B cell (primary cell): ENCODE measurements around the gene BCAS4. TPM values are rescaled to one million over a fixed set of nuclear protein-coding genes. Genes with fewer than 3 reads are reported as not detected.

Experiments
- ATAC-seq: fragments of 200-7000 bp; cut with Tn5 transposase; one replicate; pipeline ENCODE4 v1.10.0; 2021; ENCODE audit warnings: low read depth, mild to moderate bottlenecking, moderate number of reproducible peaks, moderate library complexity
- CTCF ChIA-PET: fragments of 350-600 bp; sonication (Branson Sonifier 250); formaldehyde crosslinking; loops from one replicate; lab custom pipeline; 2021; ENCODE audit warnings: antibody characterized with exemption, inconsistent platforms; lab: Charles Lee
- POLR2A ChIA-PET: fragments of 350-600 bp; sonication (Branson Sonifier 250); formaldehyde crosslinking; loops from one replicate; lab custom pipeline; 2021; ENCODE audit warnings: antibody characterized with exemption; lab: Charles Lee
- DNase-seq: peaks from one replicate; pipeline ENCODE4 v3.0.0; 2013
- H2AFZ ChIP-seq: 2 replicates; pipeline ENCODE4 v1.6.1; 2012; ENCODE audit warnings: mild to moderate bottlenecking, low read depth, low read length; ENCODE audit not compliant: insufficient read depth, poor library complexity, severe bottlenecking
- H3K27ac ChIP-seq, 2 donors: 1 replicate in 1 of 2; 2 replicates in 1 of 2; pipeline ENCODE4 v1.5.1; 2012 to 2013; ENCODE audit warnings: low read length in 2 of 2, mild to moderate bottlenecking in 2 of 2, moderate library complexity in 1 of 2
- H3K27me3 ChIP-seq, 4 experiments: fragments of 200-600 bp in 1 of 4; sonication (generic) in 1 of 4; replicated peaks in 1 of 4; 1 replicate in 2 of 4; 2 replicates in 2 of 4; pipeline versions ENCODE4 v1.6.1 to v1.7.0; 2013 to 2016; ENCODE audit warnings: low read length in 3 of 4, mild to moderate bottlenecking in 2 of 4, mixed read lengths in 1 of 4, moderate library complexity in 1 of 4; ENCODE audit not compliant: insufficient read depth in 4 of 4, control insufficient read depth in 3 of 4; ENCODE audit errors: control extremely low read depth in 1 of 4
- H3K36me3 ChIP-seq, 2 experiments: replicated peaks in 1 of 2; 1 replicate in 1 of 2; 2 replicates in 1 of 2; pipeline versions ENCODE4 v1.6.1 to v1.7.1; 2013; ENCODE audit warnings: low read length in 1 of 2; ENCODE audit not compliant: insufficient read depth in 2 of 2, control insufficient read depth in 1 of 2; ENCODE audit errors: control extremely low read depth in 1 of 2, extremely low read depth in 1 of 2
- H3K4me1 ChIP-seq, 2 donors: fragments of 200-600 bp in 1 of 2; sonication (generic) in 1 of 2; 1 replicate in 1 of 2; 2 replicates in 1 of 2; pipeline versions ENCODE4 v1.5.1 to v1.6.1; 2013 to 2017; ENCODE audit warnings: low read length in 2 of 2; ENCODE audit not compliant: control insufficient read depth in 2 of 2, insufficient read depth in 2 of 2
- H3K4me2 ChIP-seq: replicated peaks from 2 replicates; pipeline ENCODE3; 2012; ENCODE audit warnings: mild to moderate bottlenecking, low read depth, low read length; ENCODE audit not compliant: poor library complexity, severe bottlenecking
- H3K4me3 ChIP-seq, 5 experiments: fragments of 200-600 bp in 1 of 5; sonication (generic) in 1 of 5; 1 replicate in 3 of 5; 2 replicates in 2 of 5; pipeline versions ENCODE4 v1.5.1 to v1.7.0; 2011 to 2016; ENCODE audit warnings: low read length in 4 of 5, mild to moderate bottlenecking in 4 of 5, low read depth in 2 of 5, control low read depth in 1 of 5, moderate library complexity in 1 of 5; ENCODE audit not compliant: insufficient read depth in 1 of 5; ENCODE audit errors: control extremely low read depth in 1 of 5, extremely low read depth in 1 of 5
- H3K79me2 ChIP-seq: fragments of 200-600 bp; sonication (generic); one replicate; pipeline ENCODE4 v1.6.0; 2016; ENCODE audit warnings: low read length; ENCODE audit not compliant: control insufficient read depth, insufficient read depth
- H3K9ac ChIP-seq: fragments of 200-600 bp; sonication (generic); 2 replicates; pipeline ENCODE4 v1.6.1; 2017; ENCODE audit warnings: mild to moderate bottlenecking, low read length, moderate library complexity
- H3K9me3 ChIP-seq, 3 donors: one replicate each; pipeline versions ENCODE4 v1.6.1 to v1.7.1; 2013; ENCODE audit warnings: low read length in 2 of 3; ENCODE audit not compliant: control insufficient read depth in 2 of 3, insufficient read depth in 1 of 3; ENCODE audit errors: control extremely low read depth in 1 of 3
- H4K20me1 ChIP-seq: 2 replicates; pipeline ENCODE4 v1.6.0; 2012; ENCODE audit warnings: mild to moderate bottlenecking, low read length; ENCODE audit not compliant: insufficient read depth, control insufficient read depth, poor library complexity, severe bottlenecking
- H3K27ac Mint-ChIP-seq: one replicate; pipeline ENCODE4 v1.8.0; 2021; ENCODE audit warnings: mixed read lengths
- H3K27me3 Mint-ChIP-seq: one replicate; pipeline ENCODE4 v1.8.0; 2021; ENCODE audit warnings: mixed read lengths
- H3K4me1 Mint-ChIP-seq: one replicate; pipeline ENCODE4 v1.8.0; 2021; ENCODE audit warnings: mixed read lengths
- H3K4me3 Mint-ChIP-seq: one replicate; pipeline ENCODE4 v1.8.0; 2021; ENCODE audit warnings: mixed read lengths
- H3K9me3 Mint-ChIP-seq: one replicate; pipeline ENCODE4 v1.8.0; 2022; ENCODE audit warnings: mixed read lengths; ENCODE audit not compliant: insufficient read depth
- CTCF ChIP-seq: fragments of 200-600 bp; IDR thresholded peaks from one replicate; pipeline ENCODE4 v1.8.0; 2022; ENCODE audit warnings: antibody characterized with exemption, mild to moderate bottlenecking
- EZH2 ChIP-seq: IDR thresholded peaks from 2 replicates; pipeline ENCODE4 v1.6.1; 2012; ENCODE audit warnings: borderline replicate concordance, low read depth, mild to moderate bottlenecking, moderate library complexity, low read length; ENCODE audit not compliant: insufficient read depth, poor library complexity, severe bottlenecking
- WGBS: methylation state at CpG from one replicate; pipeline ENCODE4 v1.1.5; 2013; ENCODE audit warnings: missing lambda C conversion rate; ENCODE audit not compliant: insufficient coverage; 5-methylcytosine and 5-hydroxymethylcytosine counted together
- intact Hi-C: fragments of 100-400 bp; cut with micrococcal nuclease; formaldehyde crosslinking; loops from one replicate; pipeline ENCODE4 v1.10.0; 2022
- polyA plus RNA-seq: library from polyadenylated mRNA; depleted of rRNA; stranded (reverse); fragments of >200 nt; gene quantifications from 2 replicates; pipeline ENCODE4 v1.2.3, GENCODE V29; 2012
- total RNA-seq, 2 donors: library from RNA; stranded (reverse); fragments of 120-200 nt in 1 of 2; gene quantifications; 1 replicate in 1 of 2; 2 replicates in 1 of 2; pipeline versions ENCODE4 v1.2.3 to v1.2.4, GENCODE V29; 2013 to 2022

Gene BCAS4
- total and polyA plus RNA-seq, 2 donors (not counting 1 experiment from before 2014, with no cell fraction given) = 44.8 to 88.2 TPM

DNA sequence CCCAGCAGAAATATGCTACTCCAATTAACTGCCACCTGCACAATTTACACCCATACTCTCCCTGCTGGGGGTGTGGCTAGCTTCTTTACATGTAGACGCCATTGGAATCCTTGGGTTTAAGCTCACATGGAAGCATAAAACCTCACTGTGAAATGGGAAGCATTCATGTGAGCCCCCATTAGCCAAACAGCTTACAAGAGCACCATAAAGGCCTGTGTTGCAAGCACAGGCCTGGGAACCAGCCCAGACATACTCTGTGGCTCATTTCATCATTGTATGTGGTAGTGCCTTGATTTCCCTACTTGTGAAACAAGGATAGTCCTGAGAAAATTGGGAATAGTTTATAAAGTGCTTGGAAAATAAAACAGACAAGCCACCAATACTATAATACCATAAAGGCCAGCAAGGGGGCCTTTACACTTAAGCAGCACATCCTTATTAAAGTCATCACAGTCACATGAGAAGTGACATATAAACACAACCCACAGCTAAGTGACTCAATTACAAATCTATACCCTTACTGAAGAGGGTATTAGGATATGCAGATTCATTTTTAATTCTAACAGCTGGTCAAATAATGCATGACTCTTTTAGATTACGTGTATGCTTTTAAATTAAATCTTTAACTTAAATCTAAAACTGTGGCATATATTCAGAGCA lies 129.5 kb downstream of the BCAS4 start:
- Histone ChIP-seq H3K4me3 (no peak overlapping the region), H3K4me1 (peaks cover 41 to 43% of the 10 kb centered on the region in 2 donors), H3K9me3 (no peaks in the 10 kb centered on the region), H3K9ac (no peak overlapping the region), H2AFZ (no peak overlapping the region), H3K4me2 (peak overlapping the region; percentile 17), H3K36me3 (peaks cover 0 to 56% of the 10 kb centered on the region in 2 experiments), H3K27me3 (no peaks in the 10 kb centered on the region), H3K27ac (no peak overlapping the region), H4K20me1 (peaks cover 51% of the 10 kb centered on the region), H3K79me2 (peaks cover 100% of the 10 kb centered on the region)
- ATAC-seq (no peak), DNase-seq (no peak)
- no peaks in the 10 kb centered on the region for H3K9me3 Mint-ChIP-seq
- CTCF ChIA-PET = interaction anchor here (1.6 to 16.7 kb wide), 2 partner anchors 103 to 129 kb away, joined by 5 to 390 read pairs; partner anchors contain the start of gene BCAS4
- H3K4me1 Mint-ChIP-seq = peaks cover 77% of the 10 kb centered on the region
- no peak overlapping the region for H3K4me3 Mint-ChIP-seq
- 50% methylated on average over 1 of the region's 2 CpGs for whole genome bisulfite sequencing
- POLR2A ChIA-PET = interaction anchor here (0.8 kb wide), 1 partner anchor 16 kb away, joined by 3 read pairs; no protein-coding TSS in a partner anchor
- no peaks in the 10 kb centered on the region for H3K27me3 Mint-ChIP-seq
- intact Hi-C loops = loop anchor here (2.0 kb wide), 1 partner anchor 16 kb away; no protein-coding TSS in a partner anchor
- TF ChIP-seq CTCF (no peak), EZH2 (no peak)
- peak overlapping the region; percentile 26 for H3K27ac Mint-ChIP-seq

- Histone ChIP-seq H3K4me3 (no peak overlapping the region), H3K27ac (no peak overlapping the region), H3K36me3 (peaks cover 0 to 53% of the 10 kb centered on the region in 2 experiments), H3K79me2 (peaks cover 89% of the 10 kb centered on the region), H3K27me3 (no peaks in the 10 kb centered on the region), H3K4me2 (no peak overlapping the region), H4K20me1 (peaks cover 47% of the 10 kb centered on the region), H3K4me1 (peaks cover 41 to 43% of the 10 kb centered on the region in 2 donors), H3K9ac (no peak overlapping the region), H3K9me3 (no peaks in the 10 kb centered on the region), H2AFZ (no peak overlapping the region)
- Mint-ChIP-seq H3K9me3 (no peaks in the 10 kb centered on the region), H3K27ac (no peak overlapping the region), H3K4me1 (peaks cover 69% of the 10 kb centered on the region), H3K27me3 (no peaks in the 10 kb centered on the region), H3K4me3 (no peak overlapping the region)
- no CpG with 5 or more reads among the region's 1 CpG for WGBS
- ATAC-seq (no peak), DNase-seq (no peak)
- ChIA-PET POLR2A (interaction anchor here (1.2 kb wide), 1 partner anchor 11 kb away, joined by 3 read pairs; no protein-coding TSS in a partner anchor), CTCF (interaction anchor here (1.4 to 16.7 kb wide), 3 partner anchors 54 to 131 kb away, joined by 4 to 390 read pairs (median 5); partner anchors contain the start of gene BCAS4)
- TF ChIP-seq EZH2 (no peak), CTCF (no peak)
- intact Hi-C loops = loop anchor here (5.0 kb wide), 1 partner anchor 34 kb away; no protein-coding TSS in a partner anchor
Observed at GRCh38 chr20:50926530-50926929, 131.7 kb downstream of the BCAS4 start.
